ENCODE results near the gene CAMP. TPM values are rescaled to one million over a fixed set of nuclear protein-coding genes. Genes with fewer than 3 reads are reported as not detected.
"Not testable (repeated sequence)": the region's sequence is repeated elsewhere in the genome, so short reads cannot be mapped to it uniquely, and the experiment has no call there.

CAMP gene
- polyA plus RNA-seq, 12 donors = 0.40 to 3.5 (median 0.50) TPM; not detected in 3

DNA sequence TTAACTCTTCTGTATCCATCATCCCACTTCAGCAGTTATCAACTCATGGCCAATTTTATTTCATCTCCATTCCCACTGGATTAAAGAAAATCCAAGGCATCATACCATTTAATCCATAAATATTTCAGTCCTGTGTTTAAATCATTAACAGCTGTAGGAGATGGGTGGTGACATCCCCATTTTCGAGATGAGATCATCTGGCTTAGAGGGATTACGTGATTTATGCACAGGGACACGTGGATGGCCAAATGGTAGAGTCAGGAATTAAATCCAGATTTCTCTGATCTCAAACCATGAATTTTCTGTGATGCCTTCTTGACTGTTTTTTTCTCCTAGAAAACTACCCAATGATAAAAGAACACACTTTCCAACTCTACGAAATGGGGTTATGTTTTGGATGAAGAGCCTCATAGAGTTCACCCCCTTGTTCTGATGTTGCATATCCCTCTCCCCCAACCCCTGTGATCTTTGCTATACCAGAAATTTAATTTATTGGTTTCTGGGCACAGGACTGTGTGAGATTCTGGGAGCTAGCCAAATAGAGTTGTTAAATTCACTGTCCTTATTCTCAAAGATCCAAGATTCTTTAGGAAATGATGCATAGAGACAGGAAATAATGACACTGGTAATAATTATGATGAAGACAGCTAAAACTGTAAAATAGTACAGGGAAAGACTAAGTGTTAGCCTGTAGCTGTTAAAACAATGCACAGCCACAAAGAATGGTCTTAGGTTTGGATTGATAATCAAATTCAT is 25.0 kb downstream of the CAMP start:
- no peak for DNase-seq

DNA sequence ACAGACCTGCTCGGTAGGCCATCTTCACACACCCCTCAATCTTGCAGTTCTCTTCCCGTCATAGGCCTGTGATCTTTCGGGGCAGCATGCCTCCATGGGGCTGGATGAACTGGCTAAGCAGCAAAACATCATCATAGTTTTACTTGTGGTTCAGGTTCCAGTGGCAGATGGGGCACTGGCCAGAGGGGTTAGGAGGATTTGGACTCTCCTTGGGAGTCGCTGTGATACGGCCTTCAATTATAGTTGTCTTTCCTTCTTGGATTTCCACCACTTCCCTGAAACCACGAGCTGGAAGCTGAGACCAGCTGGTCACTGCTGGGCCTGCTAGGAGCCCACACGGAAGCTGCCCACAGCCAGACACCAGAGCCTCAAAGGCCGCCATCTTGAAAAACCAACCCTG is 33.3 kb downstream of the CAMP start:
- DNase-seq = no peak

DNA sequence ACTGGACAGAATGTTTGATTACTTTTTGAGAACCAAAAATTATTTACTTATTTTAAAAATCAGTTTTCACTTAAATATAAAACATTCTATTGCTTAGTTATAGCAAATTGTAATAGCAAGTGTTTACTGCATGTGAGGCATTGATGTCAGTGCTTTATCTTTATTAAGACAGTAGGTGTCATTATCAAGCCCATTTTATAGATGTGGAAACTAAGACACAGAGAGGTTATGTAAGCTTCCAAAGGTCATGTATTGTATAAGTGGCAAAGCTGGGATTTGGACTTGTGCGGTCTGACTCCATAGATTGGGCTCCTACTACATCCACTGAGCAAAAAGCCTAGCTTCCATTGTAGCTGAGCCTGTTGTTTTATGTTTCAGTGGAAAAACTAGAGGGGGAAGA is 35.2 kb downstream of the CAMP start:
- DNase-seq = no peak

DNA sequence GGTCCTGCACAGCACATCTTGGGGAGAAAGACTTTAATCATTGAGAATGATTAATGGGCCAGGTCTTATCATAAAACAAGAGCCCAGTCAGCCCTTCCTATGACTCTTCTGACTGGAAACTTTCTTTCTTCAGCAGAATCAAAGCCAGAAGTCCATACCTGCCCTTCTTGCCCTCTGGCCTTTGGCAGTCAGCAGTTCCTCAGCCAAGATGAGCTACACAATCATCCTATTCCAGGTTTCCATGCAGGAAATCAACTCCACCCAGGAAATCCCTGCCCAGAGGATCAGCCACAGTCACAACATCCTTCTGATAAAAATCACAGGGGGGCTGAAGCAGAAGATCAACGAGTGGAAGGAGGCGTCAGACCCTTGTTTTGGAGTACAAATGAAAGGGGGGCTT is 44.5 kb downstream of the CAMP start:
- DNase-seq = no peak

DNA sequence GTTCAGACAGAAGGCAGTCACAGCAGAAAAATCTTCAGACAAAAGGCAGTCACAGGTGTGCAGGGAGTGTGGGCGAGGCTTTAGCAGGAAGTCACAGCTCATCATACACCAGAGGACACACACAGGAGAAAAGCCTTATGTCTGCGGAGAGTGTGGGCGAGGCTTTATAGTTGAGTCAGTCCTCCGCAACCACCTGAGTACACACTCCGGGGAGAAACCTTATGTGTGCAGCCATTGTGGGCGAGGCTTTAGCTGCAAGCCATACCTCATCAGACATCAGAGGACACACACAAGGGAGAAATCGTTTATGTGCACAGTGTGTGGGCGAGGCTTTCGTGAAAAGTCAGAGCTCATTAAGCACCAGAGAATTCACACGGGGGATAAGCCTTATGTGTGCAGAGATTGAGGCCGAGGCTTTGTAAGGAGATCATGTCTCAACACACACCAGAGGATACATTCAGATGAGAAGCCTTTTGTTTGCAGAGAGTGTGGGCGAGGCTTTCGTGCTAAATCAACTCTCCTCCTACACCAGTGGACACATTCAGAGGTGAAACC is 45.2 kb downstream of the CAMP start:
- DNase-seq = no peak

DNA sequence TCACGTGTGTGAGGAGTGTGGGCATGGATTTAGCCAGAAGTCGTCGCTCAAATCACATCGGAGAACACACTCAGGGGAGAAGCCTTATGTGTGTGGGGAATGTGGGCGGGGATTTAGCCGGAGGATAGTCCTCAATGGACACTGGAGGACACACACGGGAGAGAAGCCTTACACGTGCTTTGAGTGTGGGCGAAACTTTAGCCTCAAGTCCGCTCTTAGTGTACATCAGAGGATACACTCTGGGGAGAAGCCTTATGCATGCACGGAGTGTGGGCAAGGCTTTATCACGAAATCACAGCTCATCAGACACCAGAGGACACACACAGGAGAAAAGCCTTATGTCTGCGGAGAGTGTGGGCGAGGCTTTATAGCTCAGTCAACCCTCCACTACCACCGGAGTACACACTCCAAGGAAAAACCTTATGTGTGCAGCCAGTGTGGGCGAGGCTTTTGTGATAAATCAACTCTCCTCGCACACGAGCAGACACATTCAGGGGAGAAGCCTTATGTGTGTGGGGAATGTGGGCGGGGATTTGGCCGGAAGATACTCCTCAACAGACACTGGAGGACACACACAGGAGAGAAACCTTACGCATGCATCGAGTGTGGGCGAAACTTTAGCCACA is 45.8 kb downstream of the CAMP start:
- DNase-seq = no peak

DNA sequence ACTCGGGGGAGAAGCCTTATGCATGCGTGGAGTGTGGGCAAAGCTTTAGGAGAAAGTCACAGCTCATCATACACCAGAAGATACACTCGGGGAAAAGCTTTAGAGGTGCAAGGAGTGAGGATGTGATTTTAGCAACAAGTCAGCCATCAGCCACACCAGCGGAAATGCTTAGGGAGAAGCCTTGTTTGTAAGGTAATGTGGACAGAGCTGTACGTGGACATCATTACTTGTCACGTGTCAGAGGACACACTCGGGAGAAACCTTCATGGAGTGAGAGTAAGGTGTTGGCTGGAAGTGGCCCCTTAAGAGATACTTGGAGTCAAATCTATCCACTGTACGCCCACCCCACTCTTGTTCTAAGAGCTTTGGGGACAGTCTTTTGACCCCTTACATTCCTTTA is 46.3 kb downstream of the CAMP start:
- DNase-seq = no peak

DNA sequence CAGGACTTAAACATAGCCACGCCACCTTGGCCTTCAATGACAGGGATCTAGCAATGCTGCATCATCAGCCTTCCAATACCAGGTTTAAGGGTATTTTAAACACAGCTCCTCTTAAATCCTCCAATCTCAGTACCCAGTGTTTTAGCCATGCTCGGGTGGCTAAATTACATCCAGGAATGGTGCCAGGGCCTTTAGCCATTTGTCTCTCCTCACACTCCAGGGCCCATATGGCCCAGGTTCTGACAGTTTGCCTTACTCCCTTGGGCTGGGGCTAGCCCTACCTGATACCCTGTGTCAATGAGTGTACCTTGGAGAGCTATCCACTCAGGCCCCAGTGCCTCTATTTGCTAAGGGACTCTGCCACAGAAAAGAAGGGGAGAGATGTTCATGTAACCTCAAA is 47.0 kb downstream of the CAMP start:
- DNase-seq = no peak

DNA sequence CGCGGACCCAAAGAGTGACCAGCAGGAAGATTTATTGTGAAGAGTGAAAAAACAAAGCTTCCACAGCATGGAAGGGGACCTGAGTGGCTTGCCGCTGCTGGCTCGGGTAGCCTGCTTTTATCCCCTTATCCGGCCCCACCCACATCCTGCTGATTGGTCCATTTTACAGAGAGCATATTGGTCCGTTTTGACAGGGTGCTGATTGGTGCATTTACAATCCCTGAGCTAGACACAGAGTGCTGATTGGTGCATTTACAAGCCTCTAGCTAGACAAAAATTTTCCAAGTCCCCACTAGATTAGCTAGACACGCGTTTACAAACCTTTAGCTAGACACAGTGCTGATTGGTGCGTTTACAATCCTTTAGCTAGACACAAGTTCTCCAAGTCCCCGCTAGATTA is 47.9 kb downstream of the CAMP start:
- DNase-seq = not testable (repeated sequence)

DNA sequence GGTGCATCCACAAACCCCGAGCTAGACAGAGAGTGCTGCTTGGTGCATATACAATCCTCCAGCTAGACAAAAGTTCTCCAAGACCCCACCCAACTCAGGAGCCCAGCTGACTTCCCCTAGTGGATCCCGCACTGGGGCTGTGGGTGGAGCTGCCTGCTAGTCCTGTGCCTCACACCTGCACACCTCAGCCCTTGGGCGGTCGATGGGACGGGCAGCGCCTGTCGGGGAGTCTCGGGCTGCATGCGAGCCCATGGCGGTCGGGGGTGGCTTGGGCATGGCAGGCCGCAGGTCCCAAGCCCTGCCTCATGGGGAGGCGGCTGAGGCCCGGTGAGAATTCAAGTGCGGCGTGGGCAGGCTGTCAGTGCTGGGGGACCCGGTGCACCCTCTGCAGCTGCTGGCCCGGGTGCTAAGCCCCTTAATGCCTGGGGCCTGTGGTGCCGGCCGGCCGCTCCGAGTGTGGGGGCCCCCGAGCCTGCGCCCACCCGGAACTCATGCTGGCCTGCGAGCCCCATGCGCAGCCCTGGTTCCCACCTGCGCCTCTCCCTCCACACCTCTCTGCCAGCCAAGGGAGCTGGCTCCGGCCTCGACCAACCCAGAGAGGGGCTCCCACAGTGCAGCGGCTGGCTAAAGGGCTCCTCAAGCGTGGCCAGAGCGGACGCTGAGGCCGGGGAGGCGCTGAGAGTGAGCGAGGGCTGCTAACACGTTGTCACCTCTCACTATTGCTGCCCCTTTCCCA is 48.6 kb downstream of the CAMP start:
- no peak for DNase-seq

DNA sequence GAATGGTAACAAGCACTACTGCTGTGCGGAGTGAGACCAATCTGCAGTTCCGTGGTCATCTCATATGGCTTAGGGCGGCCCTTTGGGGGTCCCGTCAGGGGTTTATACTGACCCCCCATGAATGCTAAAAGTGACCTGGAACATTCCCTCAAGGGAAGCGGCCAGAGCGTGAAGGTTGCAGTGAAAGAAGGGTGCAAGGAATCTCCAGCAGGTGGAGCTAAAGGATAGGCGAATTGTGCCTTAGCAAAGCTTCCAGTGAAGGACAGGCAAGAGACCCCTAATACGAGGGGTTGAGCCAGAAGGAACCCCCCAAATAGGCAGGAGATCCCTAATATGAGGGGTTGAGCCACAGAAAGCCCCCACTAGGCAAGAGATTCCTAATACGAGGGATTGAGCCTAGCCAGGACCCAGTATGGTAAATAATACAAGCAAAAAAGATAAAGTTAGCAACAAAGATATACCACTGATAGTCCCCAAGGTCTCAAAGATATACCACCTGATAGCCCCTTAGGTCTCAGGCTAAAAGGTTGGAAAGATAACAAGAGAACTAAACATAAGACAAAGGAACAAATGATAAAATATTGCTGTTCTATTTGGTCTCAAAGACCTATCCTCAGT is 50.4 kb downstream of the CAMP start:
- peak; percentile 59 for DNase-seq

DNA sequence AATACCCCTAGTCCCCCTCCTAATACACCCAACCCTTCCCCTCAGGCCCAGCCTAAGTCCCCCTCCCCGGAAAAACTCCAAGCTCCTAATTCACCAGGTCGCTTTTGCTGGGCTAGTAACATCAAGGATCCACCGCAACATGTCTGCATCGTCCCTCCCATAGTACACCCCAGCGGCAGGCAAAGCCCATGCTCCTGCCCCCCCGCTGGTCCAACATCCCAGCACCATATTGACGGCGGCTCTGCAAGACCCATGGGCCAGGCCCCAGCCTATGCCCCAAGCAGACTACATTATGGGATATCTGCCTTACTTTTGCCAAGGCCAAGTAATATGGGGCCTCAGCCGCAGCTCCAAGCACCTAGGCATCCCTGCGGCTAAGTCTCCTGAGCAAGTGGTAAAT is 51.2 kb downstream of the CAMP start:
- no peak for DNase-seq

Other genes with a start within 250 kb of the CAMP start
- gene MAP4, start 207.1 kb upstream of the CAMP start, polyA plus RNA-seq (ENCODE audit: insufficient read length in 12 of 12) = 100 to 1,000 TPM; 247 to 410 (median 331) TPM
- gene CDC25A, start 35.1 kb upstream of the CAMP start, polyA plus RNA-seq (ENCODE audit: insufficient read length in 12 of 12) = 1 to 10 TPM in 11 of 12 donors, not detected in 1; 3.4 to 6.5 (median 4.5) TPM
- 10 to 100 TPM in 5 of 12 donors, 1 to 10 TPM in 6, not detected in 1; 5.8 to 16.3 (median 8.8) TPM for gene ZNF589, start 17.6 kb downstream of the CAMP start, polyA plus RNA-seq (ENCODE audit: insufficient read length in 12 of 12)
- 10 to 100 TPM in 11 of 12 donors, not detected in 1; 15.9 to 30.3 (median 21.9) TPM for gene NME6, start 77.9 kb downstream of the CAMP start, polyA plus RNA-seq (ENCODE audit: insufficient read length in 12 of 12)
- not detected for gene SPINK8, start 110.2 kb downstream of the CAMP start, polyA plus RNA-seq (ENCODE audit: insufficient read length in 12 of 12)
- gene FBXW12, start 148.7 kb downstream of the CAMP start, polyA plus RNA-seq (ENCODE audit: insufficient read length in 12 of 12) = under 1 TPM in 7 of 12 donors, not detected in 5; 0.11 to 0.39 (median 0.15) TPM
- 10 to 100 TPM in 11 of 12 donors, not detected in 1; 14.8 to 58.1 (median 21.6) TPM for gene PLXNB1, start 206.6 kb downstream of the CAMP start, polyA plus RNA-seq (ENCODE audit: insufficient read length in 12 of 12)
- gene CCDC51, start 216.6 kb downstream of the CAMP start, polyA plus RNA-seq (ENCODE audit: insufficient read length in 12 of 12) = 10 to 100 TPM in 9 of 12 donors, 1 to 10 TPM in 2, not detected in 1; 8.9 to 22.3 (median 11.0) TPM
- gene TMA7, start 216.8 kb downstream of the CAMP start, polyA plus RNA-seq (ENCODE audit: insufficient read length in 12 of 12) = 100 to 1,000 TPM in 11 of 12 donors, not detected in 1; 164 to 331 (median 188) TPM
- 10 to 100 TPM in 1 of 12 donors, 1 to 10 TPM in 10, not detected in 1; 7.4 to 13.6 (median 8.7) TPM for gene ATRIP, start 223.2 kb downstream of the CAMP start, polyA plus RNA-seq (ENCODE audit: insufficient read length in 12 of 12)

All from muscle of arm (tissue), 12 donors.